Stimulated activated effector memory CD8-positive, alpha-beta T cell treated with anti-CD3 and anti-CD28 coated beads, Interleukin-12 subunit alpha, Interleukin-12 subunit beta, amount 100 ng/mL, for 72 hours (primary cell): Measurements from ENCODE around the gene PHOSPHO1.
A peak's percentile ranks its signal among the peaks of the same experiment; 100 is the strongest.
"Not testable (repeated sequence)": the region's sequence is repeated elsewhere in the genome, so short reads cannot be mapped to it uniquely, and the experiment has no call there.

Experiments used
- ATAC-seq: fragments of 150-1000 bp; cut with Tn5 transposase; 2 replicates; pipeline ENCODE4 v1.10.0; 2021
- DNase-seq, 2 donors: peaks; one replicate each; pipeline ENCODE4 v3.0.0; 2021 to 2022; ENCODE audit warnings: low spot score in 2 of 2
- H3K27ac Mint-ChIP-seq: one replicate; pipeline ENCODE4 v1.8.0; 2022; ENCODE audit warnings: mild to moderate bottlenecking, mixed read lengths
- H3K36me3 Mint-ChIP-seq: one replicate; pipeline ENCODE4 v1.8.0; 2022; ENCODE audit warnings: mild to moderate bottlenecking, mixed read lengths
- H3K4me1 Mint-ChIP-seq: one replicate; pipeline ENCODE4 v1.8.0; 2022; ENCODE audit warnings: mixed read lengths
- H3K4me3 Mint-ChIP-seq: one replicate; pipeline ENCODE4 v1.8.0; 2022; ENCODE audit warnings: mild to moderate bottlenecking, mixed read lengths
- H3K9me3 Mint-ChIP-seq: one replicate; pipeline ENCODE4 v1.8.0; 2022; ENCODE audit warnings: mixed read lengths

The PHOSPHO1 gene

GRCh38 chr17:49230636-49231562 is at the start of gene PHOSPHO1:
PHOSPHO1 (minus strand) TSS chr17:49230787; CDS start chr17:49226691, 4,096 bp downstream.
- Mint-ChIP-seq H3K36me3 (peaks cover 10% of the 10 kb centered on the region), H3K27ac (peak within 1 kb of the TSS; percentile 8), H3K9me3 (no peaks in the 10 kb centered on the region), H3K4me3 (peak within 1 kb of the TSS; percentile 73), H3K4me1 (peaks cover 33% of the 10 kb centered on the region)
- DNase-seq (peak; percentile 80 to 92), ATAC-seq (peak; percentile 94)

GRCh38 chr17:49280061-49280460 is 49.5 kb upstream of the PHOSPHO1 start:
- no peak overlapping the region for H3K27ac Mint-ChIP-seq
- H3K4me1 Mint-ChIP-seq = no peaks in the 10 kb centered on the region
- no peaks in the 10 kb centered on the region for H3K9me3 Mint-ChIP-seq
- no peak overlapping the region for H3K4me3 Mint-ChIP-seq
- no peaks in the 10 kb centered on the region for H3K36me3 Mint-ChIP-seq
- ATAC-seq (no peak), DNase-seq (no peak)

GRCh38 chr17:49279263-49280015 is 48.9 kb upstream of the PHOSPHO1 start:
- H3K36me3 Mint-ChIP-seq, DNase-seq, H3K27ac Mint-ChIP-seq, H3K4me1 Mint-ChIP-seq, ATAC-seq, H3K4me3 Mint-ChIP-seq, H3K9me3 Mint-ChIP-seq: not testable (repeated sequence)

GRCh38 chr17:49278076-49278475 is 47.5 kb upstream of the PHOSPHO1 start:
- Mint-ChIP-seq H3K4me3 (no peak overlapping the region), H3K27ac (no peak overlapping the region), H3K36me3 (no peaks in the 10 kb centered on the region), H3K9me3 (no peaks in the 10 kb centered on the region), H3K4me1 (no peaks in the 10 kb centered on the region)
- ATAC-seq (no peak), DNase-seq (no peak)

GRCh38 chr17:49277638-49278037 is 47.1 kb upstream of the PHOSPHO1 start:
- DNase-seq = no peak
- ATAC-seq = no peak
- no peaks in the 10 kb centered on the region for H3K36me3 Mint-ChIP-seq
- H3K4me1 Mint-ChIP-seq = no peaks in the 10 kb centered on the region
- no peak overlapping the region for H3K27ac Mint-ChIP-seq
- no peak overlapping the region for H3K4me3 Mint-ChIP-seq
- H3K9me3 Mint-ChIP-seq = no peaks in the 10 kb centered on the region

GRCh38 chr17:49275981-49276380 is 45.4 kb upstream of the PHOSPHO1 start:
- DNase-seq, ATAC-seq, H3K36me3 Mint-ChIP-seq, H3K27ac Mint-ChIP-seq, H3K9me3 Mint-ChIP-seq, H3K4me1 Mint-ChIP-seq, H3K4me3 Mint-ChIP-seq: not testable (repeated sequence)

- Mint-ChIP-seq H3K36me3 (no peaks in the 10 kb centered on the region), H3K27ac (no peak overlapping the region), H3K4me1 (no peaks in the 10 kb centered on the region), H3K4me3 (no peak overlapping the region), H3K9me3 (no peaks in the 10 kb centered on the region)
- DNase-seq (no peak), ATAC-seq (no peak)
Observed at GRCh38 chr17:49269356-49269755, 38.8 kb upstream of the PHOSPHO1 start.

- Mint-ChIP-seq H3K9me3 (no peaks in the 10 kb centered on the region), H3K4me1 (no peaks in the 10 kb centered on the region), H3K36me3 (no peaks in the 10 kb centered on the region), H3K4me3 (no peak overlapping the region), H3K27ac (no peak overlapping the region)
- DNase-seq (no peak), ATAC-seq (no peak)
Observed at GRCh38 chr17:49267912-49268311, 37.3 kb upstream of the PHOSPHO1 start.

- peak overlapping the region; percentile 50 for H3K27ac Mint-ChIP-seq
- no peaks in the 10 kb centered on the region for H3K36me3 Mint-ChIP-seq
- no peak overlapping the region for H3K4me3 Mint-ChIP-seq
- H3K9me3 Mint-ChIP-seq = no peaks in the 10 kb centered on the region
- DNase-seq (no peak), ATAC-seq (no peak)
- peaks cover 1% of the 10 kb centered on the region for H3K4me1 Mint-ChIP-seq
Observed at GRCh38 chr17:49266233-49266632, 35.6 kb upstream of the PHOSPHO1 start.

GRCh38 chr17:49261540-49261939 is 31.0 kb upstream of the PHOSPHO1 start:
- not testable (repeated sequence) for H3K36me3 Mint-ChIP-seq, DNase-seq, H3K4me1 Mint-ChIP-seq, H3K9me3 Mint-ChIP-seq, ATAC-seq, H3K27ac Mint-ChIP-seq
- H3K4me3 Mint-ChIP-seq = peak overlapping the region; percentile 77

GRCh38 chr17:49260817-49261291 is 30.3 kb upstream of the PHOSPHO1 start:
- Mint-ChIP-seq H3K27ac (peak overlapping the region; percentile 88), H3K4me1 (peaks cover 8% of the 10 kb centered on the region), H3K36me3 (no peaks in the 10 kb centered on the region), H3K9me3 (no peaks in the 10 kb centered on the region), H3K4me3 (peak overlapping the region; percentile 77)
- no peak for ATAC-seq
- DNase-seq = no peak

- ATAC-seq (peak; percentile 91), DNase-seq (peak; percentile 56 to 80)
- peak overlapping the region; percentile 77 for H3K4me3 Mint-ChIP-seq
- peaks cover 8% of the 10 kb centered on the region for H3K4me1 Mint-ChIP-seq
- no peaks in the 10 kb centered on the region for H3K36me3 Mint-ChIP-seq
- H3K9me3 Mint-ChIP-seq = no peaks in the 10 kb centered on the region
- H3K27ac Mint-ChIP-seq = peak overlapping the region; percentile 88
Observed at GRCh38 chr17:49260011-49260816, 29.6 kb upstream of the PHOSPHO1 start.

- H3K27ac Mint-ChIP-seq = peak overlapping the region; percentile 88
- ATAC-seq (no peak), DNase-seq (no peak)
- no peaks in the 10 kb centered on the region for H3K9me3 Mint-ChIP-seq
- peak overlapping the region; percentile 77 for H3K4me3 Mint-ChIP-seq
- peaks cover 8% of the 10 kb centered on the region for H3K4me1 Mint-ChIP-seq
- H3K36me3 Mint-ChIP-seq = no peaks in the 10 kb centered on the region
Observed at GRCh38 chr17:49259663-49260010, 29.1 kb upstream of the PHOSPHO1 start.

- Mint-ChIP-seq H3K27ac (no peak overlapping the region), H3K4me1 (peaks cover 8% of the 10 kb centered on the region), H3K36me3 (no peaks in the 10 kb centered on the region), H3K4me3 (peak overlapping the region; percentile 77), H3K9me3 (no peaks in the 10 kb centered on the region)
- ATAC-seq = no peak
- no peak for DNase-seq
Observed at GRCh38 chr17:49258394-49258793, 27.8 kb upstream of the PHOSPHO1 start.

- H3K4me3 Mint-ChIP-seq = no peak overlapping the region
- no peaks in the 10 kb centered on the region for H3K9me3 Mint-ChIP-seq
- no peaks in the 10 kb centered on the region for H3K36me3 Mint-ChIP-seq
- DNase-seq = no peak
- no peaks in the 10 kb centered on the region for H3K4me1 Mint-ChIP-seq
- no peak overlapping the region for H3K27ac Mint-ChIP-seq
- ATAC-seq = no peak
Observed at GRCh38 chr17:49255125-49255524, 24.5 kb upstream of the PHOSPHO1 start.
